H9 (cell line): Measurements from ENCODE around the gene SH3BP2. TPM values are rescaled to one million over a fixed set of nuclear protein-coding genes. Genes with fewer than 3 reads are reported as not detected.

Experiments used
- DNase-seq: peaks from one replicate; pipeline ENCODE4 v3.0.0-alpha.2; 2017
- H2AFZ ChIP-seq: one replicate; pipeline ENCODE4 v1.6.1; 2013; ENCODE audit warnings: mild to moderate bottlenecking, low read length, control low read depth, moderate library complexity
- H2AK5ac ChIP-seq: 2 replicates; pipeline ENCODE4 v1.6.1; 2013; ENCODE audit warnings: low read length, control low read depth, mixed read lengths; ENCODE audit not compliant: insufficient read length
- H2BK120ac ChIP-seq: one replicate; pipeline ENCODE4 v1.6.1; 2013; ENCODE audit warnings: low read depth, mild to moderate bottlenecking, low read length, control low read depth, inconsistent platforms; ENCODE audit not compliant: poor library complexity, severe bottlenecking
- H2BK12ac ChIP-seq: 2 replicates; pipeline ENCODE4 v1.6.1; 2013; ENCODE audit warnings: low read length, control low read depth, mixed read lengths, low read depth; ENCODE audit not compliant: insufficient read length
- H2BK15ac ChIP-seq: 2 replicates; pipeline ENCODE4 v1.6.1; 2013; ENCODE audit warnings: low read depth, low read length, control low read depth
- H2BK20ac ChIP-seq: one replicate; pipeline ENCODE4 v1.6.1; 2013; ENCODE audit warnings: low read depth, mild to moderate bottlenecking, low read length, control low read depth, inconsistent platforms; ENCODE audit not compliant: poor library complexity, severe bottlenecking
- H2BK5ac ChIP-seq: 2 replicates; pipeline ENCODE4 v1.6.1; 2013; ENCODE audit warnings: low read length, control low read depth, mixed read lengths; ENCODE audit not compliant: insufficient read length
- H3K14ac ChIP-seq: 2 replicates; pipeline ENCODE4 v1.6.1; 2013; ENCODE audit warnings: low read length, control low read depth; ENCODE audit not compliant: insufficient read depth
- H3K18ac ChIP-seq: 2 replicates; pipeline ENCODE4 v1.6.1; 2013; ENCODE audit warnings: low read depth, mild to moderate bottlenecking, mixed read lengths, low read length, control low read depth; ENCODE audit not compliant: insufficient read length
- H3K23ac ChIP-seq: 2 replicates; pipeline ENCODE4 v1.6.1; 2013; ENCODE audit warnings: low read length, control low read depth, mixed read lengths, low read depth; ENCODE audit not compliant: insufficient read length
- H3K23me2 ChIP-seq: 2 replicates; pipeline ENCODE4 v1.6.1; 2013; ENCODE audit warnings: low read depth, mild to moderate bottlenecking, mixed read lengths, low read length, control low read depth; ENCODE audit not compliant: insufficient read length, poor library complexity, severe bottlenecking
- H3K27ac ChIP-seq: 2 replicates; pipeline ENCODE4 v1.5.1; 2013; ENCODE audit warnings: low read length, control low read depth, mixed read lengths, low read depth; ENCODE audit not compliant: insufficient read length
- H3K27me3 ChIP-seq: 2 replicates; pipeline ENCODE4 v1.6.1; 2013; ENCODE audit warnings: low read length, control low read depth, inconsistent platforms; ENCODE audit not compliant: insufficient read depth
- H3K4ac ChIP-seq: 2 replicates; pipeline ENCODE4 v1.6.1; 2013; ENCODE audit warnings: low read depth, mild to moderate bottlenecking, control low read depth, inconsistent platforms, low read length, moderate library complexity
- H3K4me1 ChIP-seq: 2 replicates; pipeline ENCODE4 v1.6.1; 2013; ENCODE audit warnings: low read length, control low read depth, inconsistent platforms; ENCODE audit not compliant: insufficient read depth
- H3K4me2 ChIP-seq: 2 replicates; pipeline ENCODE4 v1.6.1; 2013; ENCODE audit warnings: low read length, control low read depth, mixed read lengths; ENCODE audit not compliant: insufficient read length, insufficient read depth
- H3K56ac ChIP-seq: 2 replicates; pipeline ENCODE4 v1.6.1; 2013; ENCODE audit warnings: low read depth, mild to moderate bottlenecking, mixed read lengths, low read length, control low read depth; ENCODE audit not compliant: insufficient read length
- H3K79me1 ChIP-seq: 2 replicates; pipeline ENCODE4 v1.6.1; 2013; ENCODE audit warnings: low read depth, mild to moderate bottlenecking, moderate library complexity, low read length, control low read depth, inconsistent platforms; ENCODE audit not compliant: insufficient read depth, poor library complexity, severe bottlenecking
- H3K79me2 ChIP-seq: 2 replicates; pipeline ENCODE4 v1.6.1; 2013; ENCODE audit warnings: low read length, control low read depth, inconsistent platforms; ENCODE audit not compliant: insufficient read depth
- H3K9ac ChIP-seq: 2 replicates; pipeline ENCODE4 v1.6.1; 2013; ENCODE audit warnings: low read length, control low read depth, mixed read lengths; ENCODE audit not compliant: insufficient read length; ENCODE audit errors: extremely low read depth
- H3K9me3 ChIP-seq: one replicate; pipeline ENCODE4 v1.6.1; 2013; ENCODE audit warnings: low read depth, low read length, inconsistent platforms; ENCODE audit not compliant: control insufficient read depth
- H3T11ph ChIP-seq: one replicate; pipeline ENCODE4 v1.6.1; 2013; ENCODE audit warnings: mild to moderate bottlenecking, low read length, control low read depth, inconsistent platforms
- H4K20me1 ChIP-seq: one replicate; pipeline ENCODE4 v1.6.1; 2013; ENCODE audit not compliant: control insufficient read depth, insufficient read length, insufficient read depth
- H4K5ac ChIP-seq: 2 replicates; pipeline ENCODE4 v1.6.1; 2013; ENCODE audit warnings: low read depth, mild to moderate bottlenecking, mixed read lengths, low read length, control low read depth; ENCODE audit not compliant: insufficient read length
- H4K8ac ChIP-seq: replicated peaks from 2 replicates; pipeline ENCODE4 v1.6.1; 2013; ENCODE audit warnings: low read length, control low read depth, mixed read lengths, low read depth; ENCODE audit not compliant: insufficient read length
- H4K91ac ChIP-seq: 2 replicates; pipeline ENCODE4 v1.6.1; 2013; ENCODE audit warnings: low read depth, mild to moderate bottlenecking, moderate library complexity, mixed read lengths, low read length, control low read depth; ENCODE audit not compliant: insufficient read length
- H3K27ac Mint-ChIP-seq, 3 experiments: 2 replicates in 2 of 3; 3 replicates in 1 of 3; pipeline ENCODE4 v1.8.0; 2020 to 2021; ENCODE audit warnings: mixed read lengths in 3 of 3, mild to moderate bottlenecking in 1 of 3, moderate library complexity in 1 of 3
- H3K27me3 Mint-ChIP-seq: 2 replicates; pipeline ENCODE4 v1.8.0; 2021; ENCODE audit warnings: low read depth, mild to moderate bottlenecking, moderate library complexity, mixed read lengths
- H3K36me3 Mint-ChIP-seq, 3 experiments: 2 replicates in 2 of 3; 3 replicates in 1 of 3; pipeline ENCODE4 v1.8.0; 2020 to 2021; ENCODE audit warnings: low read depth in 3 of 3, mixed read lengths in 3 of 3; ENCODE audit not compliant: insufficient read depth in 1 of 3
- H3K4me1 Mint-ChIP-seq, 2 experiments: 2 replicates each; pipeline ENCODE4 v1.8.0; 2020; ENCODE audit warnings: mixed read lengths in 2 of 2
- H3K4me3 Mint-ChIP-seq, 2 experiments: 2 replicates in 1 of 2; 3 replicates in 1 of 2; pipeline ENCODE4 v1.8.0; 2020 to 2021; ENCODE audit warnings: mild to moderate bottlenecking in 2 of 2, mixed read lengths in 2 of 2, moderate library complexity in 1 of 2
- H3K9me3 Mint-ChIP-seq, 2 experiments: 2 replicates in 1 of 2; 3 replicates in 1 of 2; pipeline ENCODE4 v1.8.0; 2020; ENCODE audit warnings: mild to moderate bottlenecking in 2 of 2, mixed read lengths in 2 of 2, moderate library complexity in 1 of 2
- WGBS: extraction: QIAGEN DNeasy Blood & Tissue Kit; methylation state at CpG from one replicate; pipeline ENCODE4 v1.1.7; 2013; ENCODE audit warnings: missing lambda C conversion rate, low lambda C conversion rate, mixed read lengths; ENCODE audit not compliant: insufficient read length; ENCODE audit errors: extremely low coverage; 5-methylcytosine and 5-hydroxymethylcytosine counted together
- total RNA-seq: library from RNA; stranded (reverse); gene quantifications from 2 replicates; pipeline ENCODE4 v1.2.1, GENCODE V29; 2021
- TF ChIP-seq, protein P1 (sequence below): fragments of 200-600 bp; sonication (generic); conservative IDR thresholded peaks from 3 replicates; pipeline ENCODE4 v1.8.0; 2021; ENCODE audit warnings: antibody characterized with exemption, mild to moderate bottlenecking

Gene SH3BP2
- total RNA-seq, 1 experiment from 2014 or later, result 37.6 TPM

DNA sequence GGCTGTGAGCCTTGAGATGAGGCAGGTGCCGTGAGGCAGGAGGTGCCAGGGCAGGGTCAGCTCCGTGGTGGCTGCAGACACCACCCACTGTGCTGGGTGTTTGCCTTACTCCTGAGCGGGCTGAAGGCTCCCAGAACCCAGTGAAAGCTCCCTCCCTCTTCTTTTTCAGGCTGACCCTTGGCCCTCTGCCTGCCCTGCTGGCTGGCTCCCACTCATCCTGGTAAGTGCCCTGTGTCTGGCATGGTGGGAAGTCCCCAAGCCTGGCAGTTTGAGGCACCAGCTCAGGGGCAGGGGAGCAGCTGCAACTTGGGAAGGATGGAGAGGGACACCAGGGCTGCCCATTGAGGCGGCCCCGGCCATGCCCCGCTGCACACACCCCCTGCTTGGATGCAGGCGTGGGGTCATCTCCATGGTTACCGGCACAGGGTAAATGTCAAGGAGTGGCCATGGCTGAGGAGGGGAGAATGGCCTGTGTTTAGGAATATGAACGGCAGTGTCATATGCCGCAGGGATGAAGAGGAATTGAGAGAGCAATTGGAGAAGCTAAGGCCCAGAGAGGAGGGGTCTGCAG, 16.8 kb downstream of the SH3BP2 start:
- DNase-seq, result no peak
- Histone ChIP-seq H3K14ac (peak overlapping the region; percentile 3; the same call in 1 of the 2 replicates), H4K20me1 (peaks cover 5% of the 10 kb centered on the region), H3K23me2 (no peaks in the 10 kb centered on the region), H3K27ac (no peak overlapping the region), H3T11ph (no peak overlapping the region), H2AFZ (no peak overlapping the region), H3K56ac (no peak overlapping the region), H3K79me2 (no peaks in the 10 kb centered on the region), H2BK20ac (no peak overlapping the region), H3K4me1 (peaks cover 4% of the 10 kb centered on the region), H2BK15ac (no peak overlapping the region), H3K4me2 (no peak overlapping the region), H3K4ac (no peak overlapping the region), H2AK5ac (no peak overlapping the region), H3K27me3 (no peaks in the 10 kb centered on the region), H2BK5ac (no peak overlapping the region), H4K8ac (no peak overlapping the region), H3K18ac (no peak overlapping the region), H2BK120ac (no peak overlapping the region), H3K9ac (no peak overlapping the region), H3K23ac (no peak overlapping the region), H2BK12ac (no peak overlapping the region), H4K5ac (no peak overlapping the region), H3K79me1 (no peaks in the 10 kb centered on the region), H4K91ac (no peak overlapping the region), H3K9me3 (no peaks in the 10 kb centered on the region)
- peaks cover 17 to 29% of the 10 kb centered on the region in 2 experiments for H3K4me1 Mint-ChIP-seq
- no peaks in the 10 kb centered on the region for H3K36me3 Mint-ChIP-seq
- peak overlapping the region in 1 of 3 experiments; percentile 58; a peak in 1 of 7 replicates for H3K27ac Mint-ChIP-seq
- WGBS, result no CpG with 5 or more reads among the region's 10 CpGs
- no peaks in the 10 kb centered on the region for H3K9me3 Mint-ChIP-seq
- H3K27me3 Mint-ChIP-seq, result no peaks in the 10 kb centered on the region; the same call in none of the 2 replicates
- TF ChIP-seq, protein P1, sequence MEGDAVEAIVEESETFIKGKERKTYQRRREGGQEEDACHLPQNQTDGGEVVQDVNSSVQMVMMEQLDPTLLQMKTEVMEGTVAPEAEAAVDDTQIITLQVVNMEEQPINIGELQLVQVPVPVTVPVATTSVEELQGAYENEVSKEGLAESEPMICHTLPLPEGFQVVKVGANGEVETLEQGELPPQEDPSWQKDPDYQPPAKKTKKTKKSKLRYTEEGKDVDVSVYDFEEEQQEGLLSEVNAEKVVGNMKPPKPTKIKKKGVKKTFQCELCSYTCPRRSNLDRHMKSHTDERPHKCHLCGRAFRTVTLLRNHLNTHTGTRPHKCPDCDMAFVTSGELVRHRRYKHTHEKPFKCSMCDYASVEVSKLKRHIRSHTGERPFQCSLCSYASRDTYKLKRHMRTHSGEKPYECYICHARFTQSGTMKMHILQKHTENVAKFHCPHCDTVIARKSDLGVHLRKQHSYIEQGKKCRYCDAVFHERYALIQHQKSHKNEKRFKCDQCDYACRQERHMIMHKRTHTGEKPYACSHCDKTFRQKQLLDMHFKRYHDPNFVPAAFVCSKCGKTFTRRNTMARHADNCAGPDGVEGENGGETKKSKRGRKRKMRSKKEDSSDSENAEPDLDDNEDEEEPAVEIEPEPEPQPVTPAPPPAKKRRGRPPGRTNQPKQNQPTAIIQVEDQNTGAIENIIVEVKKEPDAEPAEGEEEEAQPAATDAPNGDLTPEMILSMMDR, result no peak
- no peak overlapping the region for H3K4me3 Mint-ChIP-seq
